H9 (cell line): ENCODE data around the gene TM9SF2. TPM values are rescaled to one million over a fixed set of nuclear protein-coding genes. Genes with fewer than 3 reads are reported as not detected.
"Not testable (repeated sequence)": the region's sequence is repeated elsewhere in the genome, so short reads cannot be mapped to it uniquely, and the experiment has no call there.

ENCODE experiments used
- DNase-seq: peaks from one replicate; pipeline ENCODE4 v3.0.0-alpha.2; 2017
- H2AFZ ChIP-seq: one replicate; pipeline ENCODE4 v1.6.1; 2013; ENCODE audit warnings: mild to moderate bottlenecking, low read length, control low read depth, moderate library complexity
- H2AK5ac ChIP-seq: 2 replicates; pipeline ENCODE4 v1.6.1; 2013; ENCODE audit warnings: low read length, control low read depth, mixed read lengths; ENCODE audit not compliant: insufficient read length
- H2BK120ac ChIP-seq: one replicate; pipeline ENCODE4 v1.6.1; 2013; ENCODE audit warnings: low read depth, mild to moderate bottlenecking, low read length, control low read depth, inconsistent platforms; ENCODE audit not compliant: poor library complexity, severe bottlenecking
- H2BK12ac ChIP-seq: 2 replicates; pipeline ENCODE4 v1.6.1; 2013; ENCODE audit warnings: low read length, control low read depth, mixed read lengths, low read depth; ENCODE audit not compliant: insufficient read length
- H2BK15ac ChIP-seq: 2 replicates; pipeline ENCODE4 v1.6.1; 2013; ENCODE audit warnings: low read depth, low read length, control low read depth
- H2BK20ac ChIP-seq: one replicate; pipeline ENCODE4 v1.6.1; 2013; ENCODE audit warnings: low read depth, mild to moderate bottlenecking, low read length, control low read depth, inconsistent platforms; ENCODE audit not compliant: poor library complexity, severe bottlenecking
- H2BK5ac ChIP-seq: 2 replicates; pipeline ENCODE4 v1.6.1; 2013; ENCODE audit warnings: low read length, control low read depth, mixed read lengths; ENCODE audit not compliant: insufficient read length
- H3K14ac ChIP-seq: 2 replicates; pipeline ENCODE4 v1.6.1; 2013; ENCODE audit warnings: low read length, control low read depth; ENCODE audit not compliant: insufficient read depth
- H3K18ac ChIP-seq: 2 replicates; pipeline ENCODE4 v1.6.1; 2013; ENCODE audit warnings: low read depth, mild to moderate bottlenecking, mixed read lengths, low read length, control low read depth; ENCODE audit not compliant: insufficient read length
- H3K23ac ChIP-seq: 2 replicates; pipeline ENCODE4 v1.6.1; 2013; ENCODE audit warnings: low read length, control low read depth, mixed read lengths, low read depth; ENCODE audit not compliant: insufficient read length
- H3K23me2 ChIP-seq: 2 replicates; pipeline ENCODE4 v1.6.1; 2013; ENCODE audit warnings: low read depth, mild to moderate bottlenecking, mixed read lengths, low read length, control low read depth; ENCODE audit not compliant: insufficient read length, poor library complexity, severe bottlenecking
- H3K27ac ChIP-seq: 2 replicates; pipeline ENCODE4 v1.5.1; 2013; ENCODE audit warnings: low read length, control low read depth, mixed read lengths, low read depth; ENCODE audit not compliant: insufficient read length
- H3K27me3 ChIP-seq: 2 replicates; pipeline ENCODE4 v1.6.1; 2013; ENCODE audit warnings: low read length, control low read depth, inconsistent platforms; ENCODE audit not compliant: insufficient read depth
- H3K4ac ChIP-seq: 2 replicates; pipeline ENCODE4 v1.6.1; 2013; ENCODE audit warnings: low read depth, mild to moderate bottlenecking, control low read depth, inconsistent platforms, low read length, moderate library complexity
- H3K4me1 ChIP-seq: 2 replicates; pipeline ENCODE4 v1.6.1; 2013; ENCODE audit warnings: low read length, control low read depth, inconsistent platforms; ENCODE audit not compliant: insufficient read depth
- H3K4me2 ChIP-seq: 2 replicates; pipeline ENCODE4 v1.6.1; 2013; ENCODE audit warnings: low read length, control low read depth, mixed read lengths; ENCODE audit not compliant: insufficient read length, insufficient read depth
- H3K56ac ChIP-seq: 2 replicates; pipeline ENCODE4 v1.6.1; 2013; ENCODE audit warnings: low read depth, mild to moderate bottlenecking, mixed read lengths, low read length, control low read depth; ENCODE audit not compliant: insufficient read length
- H3K79me1 ChIP-seq: 2 replicates; pipeline ENCODE4 v1.6.1; 2013; ENCODE audit warnings: low read depth, mild to moderate bottlenecking, moderate library complexity, low read length, control low read depth, inconsistent platforms; ENCODE audit not compliant: insufficient read depth, poor library complexity, severe bottlenecking
- H3K79me2 ChIP-seq: 2 replicates; pipeline ENCODE4 v1.6.1; 2013; ENCODE audit warnings: low read length, control low read depth, inconsistent platforms; ENCODE audit not compliant: insufficient read depth
- H3K9ac ChIP-seq: 2 replicates; pipeline ENCODE4 v1.6.1; 2013; ENCODE audit warnings: low read length, control low read depth, mixed read lengths; ENCODE audit not compliant: insufficient read length; ENCODE audit errors: extremely low read depth
- H3K9me3 ChIP-seq: one replicate; pipeline ENCODE4 v1.6.1; 2013; ENCODE audit warnings: low read depth, low read length, inconsistent platforms; ENCODE audit not compliant: control insufficient read depth
- H3T11ph ChIP-seq: one replicate; pipeline ENCODE4 v1.6.1; 2013; ENCODE audit warnings: mild to moderate bottlenecking, low read length, control low read depth, inconsistent platforms
- H4K20me1 ChIP-seq: one replicate; pipeline ENCODE4 v1.6.1; 2013; ENCODE audit not compliant: control insufficient read depth, insufficient read length, insufficient read depth
- H4K5ac ChIP-seq: 2 replicates; pipeline ENCODE4 v1.6.1; 2013; ENCODE audit warnings: low read depth, mild to moderate bottlenecking, mixed read lengths, low read length, control low read depth; ENCODE audit not compliant: insufficient read length
- H4K8ac ChIP-seq: replicated peaks from 2 replicates; pipeline ENCODE4 v1.6.1; 2013; ENCODE audit warnings: low read length, control low read depth, mixed read lengths, low read depth; ENCODE audit not compliant: insufficient read length
- H4K91ac ChIP-seq: 2 replicates; pipeline ENCODE4 v1.6.1; 2013; ENCODE audit warnings: low read depth, mild to moderate bottlenecking, moderate library complexity, mixed read lengths, low read length, control low read depth; ENCODE audit not compliant: insufficient read length
- H3K27ac Mint-ChIP-seq, 3 experiments: 2 replicates in 2 of 3; 3 replicates in 1 of 3; pipeline ENCODE4 v1.8.0; 2020 to 2021; ENCODE audit warnings: mixed read lengths in 3 of 3, mild to moderate bottlenecking in 1 of 3, moderate library complexity in 1 of 3
- H3K27me3 Mint-ChIP-seq: 2 replicates; pipeline ENCODE4 v1.8.0; 2021; ENCODE audit warnings: low read depth, mild to moderate bottlenecking, moderate library complexity, mixed read lengths
- H3K36me3 Mint-ChIP-seq, 3 experiments: 2 replicates in 2 of 3; 3 replicates in 1 of 3; pipeline ENCODE4 v1.8.0; 2020 to 2021; ENCODE audit warnings: low read depth in 3 of 3, mixed read lengths in 3 of 3; ENCODE audit not compliant: insufficient read depth in 1 of 3
- H3K4me1 Mint-ChIP-seq, 2 experiments: 2 replicates each; pipeline ENCODE4 v1.8.0; 2020; ENCODE audit warnings: mixed read lengths in 2 of 2
- H3K4me3 Mint-ChIP-seq, 2 experiments: 2 replicates in 1 of 2; 3 replicates in 1 of 2; pipeline ENCODE4 v1.8.0; 2020 to 2021; ENCODE audit warnings: mild to moderate bottlenecking in 2 of 2, mixed read lengths in 2 of 2, moderate library complexity in 1 of 2
- H3K9me3 Mint-ChIP-seq, 2 experiments: 2 replicates in 1 of 2; 3 replicates in 1 of 2; pipeline ENCODE4 v1.8.0; 2020; ENCODE audit warnings: mild to moderate bottlenecking in 2 of 2, mixed read lengths in 2 of 2, moderate library complexity in 1 of 2
- CTCF ChIP-seq: fragments of 200-600 bp; sonication (generic); conservative IDR thresholded peaks from 3 replicates; pipeline ENCODE4 v1.8.0; 2021; ENCODE audit warnings: antibody characterized with exemption, mild to moderate bottlenecking
- WGBS: extraction: QIAGEN DNeasy Blood & Tissue Kit; methylation state at CpG from one replicate; pipeline ENCODE4 v1.1.7; 2013; ENCODE audit warnings: missing lambda C conversion rate, low lambda C conversion rate, mixed read lengths; ENCODE audit not compliant: insufficient read length; ENCODE audit errors: extremely low coverage; 5-methylcytosine and 5-hydroxymethylcytosine counted together
- total RNA-seq: library from RNA; stranded (reverse); gene quantifications from 2 replicates; pipeline ENCODE4 v1.2.1, GENCODE V29; 2021

Gene TM9SF2
- total RNA-seq, 1 experiment from 2014 or later: 86.1 TPM

GRCh38 chr13:99489028-99489427 lies 12.2 kb upstream of the TM9SF2 start:
- Mint-ChIP-seq H3K9me3 (peaks cover 18% of the 10 kb centered on the region in 2 experiments; a peak in 4 of 5 replicates), H3K4me3 (no peak overlapping the region), H3K36me3 (peaks cover 2 to 18% (median 2%) of the 10 kb centered on the region in 3 experiments), H3K27ac (no peak overlapping the region), H3K4me1 (no peaks in the 10 kb centered on the region), H3K27me3 (peaks cover 2% of the 10 kb centered on the region; the same call in 1 of the 2 replicates)
- Histone ChIP-seq H3K56ac (no peak overlapping the region), H2AFZ (no peak overlapping the region), H3K14ac (no peak overlapping the region), H4K91ac (no peak overlapping the region), H3K27ac (no peak overlapping the region), H2BK15ac (no peak overlapping the region), H2BK20ac (no peak overlapping the region), H2AK5ac (peak overlapping the region; percentile 35), H3K9ac (no peak overlapping the region), H2BK5ac (no peak overlapping the region), H3K23ac (no peak overlapping the region), H3K23me2 (no peaks in the 10 kb centered on the region), H3T11ph (no peak overlapping the region), H3K27me3 (no peaks in the 10 kb centered on the region), H3K4ac (no peak overlapping the region), H3K18ac (no peak overlapping the region), H4K8ac (no peak overlapping the region), H3K4me2 (no peak overlapping the region), H4K5ac (no peak overlapping the region), H2BK120ac (no peak overlapping the region), H3K79me2 (no peaks in the 10 kb centered on the region), H3K4me1 (no peaks in the 10 kb centered on the region), H4K20me1 (no peaks in the 10 kb centered on the region), H2BK12ac (no peak overlapping the region), H3K9me3 (no peaks in the 10 kb centered on the region), H3K79me1 (no peaks in the 10 kb centered on the region)
- no peak for TF ChIP-seq CTCF
- no CpG with 5 or more reads among the region's 3 CpGs for WGBS
- DNase-seq: no peak

- not testable (repeated sequence) for DNase-seq, H4K20me1 ChIP-seq, H2AFZ ChIP-seq, H3K14ac ChIP-seq, H3K23ac ChIP-seq, H3K9me3 ChIP-seq, H3K4me2 ChIP-seq, H3K79me2 ChIP-seq, H3K27me3 ChIP-seq, H3K4ac ChIP-seq, H4K5ac ChIP-seq, H2AK5ac ChIP-seq, H2BK15ac ChIP-seq, H2BK120ac ChIP-seq, H4K8ac ChIP-seq, H2BK20ac ChIP-seq, H3K18ac ChIP-seq, H3K9ac ChIP-seq, H3K56ac ChIP-seq, H3K27me3 Mint-ChIP-seq, H2BK12ac ChIP-seq, H3K79me1 ChIP-seq, H3K27ac ChIP-seq, H3K27ac Mint-ChIP-seq, H4K91ac ChIP-seq, H3K23me2 ChIP-seq, H3T11ph ChIP-seq, H3K4me1 ChIP-seq, H2BK5ac ChIP-seq
- peaks cover 23 to 27% of the 10 kb centered on the region in 2 experiments; a peak in 4 of 5 replicates for H3K9me3 Mint-ChIP-seq
- peak overlapping the region in 1 of 2 experiments; percentile 44; a peak in 1 of 5 replicates for H3K4me3 Mint-ChIP-seq
- WGBS: no CpG with 5 or more reads among the region's 3 CpGs
- H3K36me3 Mint-ChIP-seq: peaks cover 3 to 26% (median 9%) of the 10 kb centered on the region in 3 experiments
- H3K4me1 Mint-ChIP-seq: peaks cover 14 to 15% of the 10 kb centered on the region in 2 experiments
Measured at GRCh38 chr13:99491750-99492149, 9.5 kb upstream of the TM9SF2 start.
